HFFc6 (cell line): Measurements from ENCODE around the gene CPLANE2. TPM values are rescaled to one million over a fixed set of nuclear protein-coding genes. Genes with fewer than 3 reads are reported as not detected.
A peak's percentile ranks its signal among the peaks of the same experiment; 100 is the strongest.
"Not testable (repeated sequence)": the region's sequence is repeated elsewhere in the genome, so short reads cannot be mapped to it uniquely, and the experiment has no call there.

Experiments
- DNase-seq: peaks from one replicate; pipeline ENCODE4 v3.0.0-alpha.2; 2018
- H3K27ac Mint-ChIP-seq: 2 replicates; pipeline ENCODE4 v1.8.0; 2020; ENCODE audit warnings: mild to moderate bottlenecking, mixed read lengths
- H3K27me3 Mint-ChIP-seq: 2 replicates; pipeline ENCODE4 v1.8.0; 2021; ENCODE audit warnings: mild to moderate bottlenecking, moderate library complexity, mixed read lengths; ENCODE audit not compliant: insufficient read depth
- H3K36me3 Mint-ChIP-seq: 2 replicates; pipeline ENCODE4 v1.8.0; 2021; ENCODE audit warnings: low read depth, mixed read lengths
- H3K4me1 Mint-ChIP-seq: 2 replicates; pipeline ENCODE4 v1.8.0; 2020; ENCODE audit warnings: low read depth, mixed read lengths
- H3K4me3 Mint-ChIP-seq: 2 replicates; pipeline ENCODE4 v1.8.0; 2020; ENCODE audit warnings: mild to moderate bottlenecking, moderate library complexity, mixed read lengths
- H3K9me3 Mint-ChIP-seq: 2 replicates; pipeline ENCODE4 v1.8.0; 2020; ENCODE audit warnings: mild to moderate bottlenecking, mixed read lengths
- CTCF ChIP-seq: fragments of 200-600 bp; sonication (generic); IDR thresholded peaks from 2 replicates; pipeline ENCODE4 v1.5.0; 2021; ENCODE audit warnings: antibody characterized with exemption, mild to moderate bottlenecking
- total RNA-seq, 6 experiments: library from RNA; stranded (reverse); fragmentation: NEBNext Ultra II Directional; extraction: Animal tissue kit (Norgen Biotek cat#: 25700); gene quantifications; 2 replicates in 1 of 6; 3 replicates in 5 of 6; pipeline ENCODE4 v1.2.3, GENCODE V29; 2021

CPLANE2 gene
- total RNA-seq, 6 experiments from 2014 or later = 6.5 to 11.8 (median 7.5) TPM

- TF ChIP-seq CTCF = no peak
- peak overlapping the region; percentile 89 for H3K4me3 Mint-ChIP-seq
- peaks cover 17% of the 10 kb centered on the region for H3K4me1 Mint-ChIP-seq
- H3K9me3 Mint-ChIP-seq = no peaks in the 10 kb centered on the region
- H3K36me3 Mint-ChIP-seq = no peaks in the 10 kb centered on the region
- H3K27me3 Mint-ChIP-seq = peaks cover 11% of the 10 kb centered on the region
- peak; percentile 92 for DNase-seq
- H3K27ac Mint-ChIP-seq = peak overlapping the region; percentile 25; the same call in 1 of the 2 replicates
Measured at GRCh38 chr1:16217061-16217785, 19.8 kb downstream of the CPLANE2 start.

- Mint-ChIP-seq H3K27ac (no peak overlapping the region; the same call in 1 of the 2 replicates), H3K9me3 (no peaks in the 10 kb centered on the region), H3K36me3 (no peaks in the 10 kb centered on the region), H3K27me3 (peaks cover 11% of the 10 kb centered on the region), H3K4me3 (peak overlapping the region; percentile 89), H3K4me1 (peaks cover 17% of the 10 kb centered on the region)
- peak; percentile 28 for DNase-seq
- no peak for TF ChIP-seq CTCF
Measured at GRCh38 chr1:16215882-16216753, 20.9 kb downstream of the CPLANE2 start.

DNA sequence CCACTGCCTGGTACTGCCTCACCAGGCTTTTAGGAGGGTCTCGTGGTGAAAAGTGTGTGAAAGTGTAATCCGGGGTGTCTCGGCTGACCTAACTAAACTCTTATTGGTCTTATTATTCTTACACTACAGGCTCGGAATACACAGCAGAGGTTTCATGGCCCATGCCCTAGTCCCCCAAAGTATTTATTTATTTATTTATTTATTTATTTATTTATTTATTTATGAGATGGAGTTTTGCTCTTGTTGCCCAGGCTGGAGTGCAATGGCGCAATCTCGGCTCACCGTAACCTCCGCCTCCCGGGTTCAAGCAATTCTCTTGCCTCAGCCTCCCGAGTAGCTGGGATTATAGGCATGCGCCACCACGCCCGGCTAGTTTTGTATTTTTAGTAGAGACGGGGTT, 21.7 kb downstream of the CPLANE2 start:
- H3K27ac Mint-ChIP-seq, DNase-seq, H3K9me3 Mint-ChIP-seq, H3K36me3 Mint-ChIP-seq, H3K4me3 Mint-ChIP-seq: not testable (repeated sequence)
- Mint-ChIP-seq H3K27me3 (peaks cover 14% of the 10 kb centered on the region), H3K4me1 (peaks cover 17% of the 10 kb centered on the region)

GRCh38 chr1:16213544-16213943, 23.4 kb downstream of the CPLANE2 start:
- DNase-seq, H3K4me3 Mint-ChIP-seq: not testable (repeated sequence)
- H3K27me3 Mint-ChIP-seq = peaks cover 14% of the 10 kb centered on the region

DNA sequence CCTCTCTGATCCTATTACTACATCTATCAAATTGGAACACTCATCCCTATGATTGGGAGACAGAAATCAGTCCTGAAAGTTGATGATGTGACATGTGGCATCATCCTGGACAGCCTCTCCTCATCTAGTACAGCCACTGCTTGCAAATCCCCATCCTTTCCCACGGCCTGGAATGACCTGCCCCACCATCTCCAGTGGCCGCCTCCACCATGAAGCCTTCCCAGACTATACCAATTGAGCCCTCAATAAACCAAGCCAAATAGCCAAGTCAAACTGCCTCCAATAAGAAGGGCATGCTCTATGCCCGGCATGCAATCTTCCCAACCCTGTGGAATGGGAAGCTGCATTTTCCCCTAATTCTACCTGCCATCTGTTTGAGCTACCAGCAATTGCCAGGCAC, 24.0 kb downstream of the CPLANE2 start:
- no peak for DNase-seq
- H3K4me3 Mint-ChIP-seq = no peak overlapping the region
- no peak for TF ChIP-seq CTCF
- no peaks in the 10 kb centered on the region for H3K36me3 Mint-ChIP-seq
- H3K27me3 Mint-ChIP-seq = peaks cover 14% of the 10 kb centered on the region
- H3K27ac Mint-ChIP-seq = no peak overlapping the region
- H3K9me3 Mint-ChIP-seq = no peaks in the 10 kb centered on the region
- H3K4me1 Mint-ChIP-seq = peaks cover 12% of the 10 kb centered on the region

More at GRCh38 chr1:16213544-16213943, 23.4 kb downstream of the CPLANE2 start:
- not testable (repeated sequence) for H3K9me3 Mint-ChIP-seq, H3K27ac Mint-ChIP-seq, H3K36me3 Mint-ChIP-seq
- peaks cover 12% of the 10 kb centered on the region for H3K4me1 Mint-ChIP-seq

DNA sequence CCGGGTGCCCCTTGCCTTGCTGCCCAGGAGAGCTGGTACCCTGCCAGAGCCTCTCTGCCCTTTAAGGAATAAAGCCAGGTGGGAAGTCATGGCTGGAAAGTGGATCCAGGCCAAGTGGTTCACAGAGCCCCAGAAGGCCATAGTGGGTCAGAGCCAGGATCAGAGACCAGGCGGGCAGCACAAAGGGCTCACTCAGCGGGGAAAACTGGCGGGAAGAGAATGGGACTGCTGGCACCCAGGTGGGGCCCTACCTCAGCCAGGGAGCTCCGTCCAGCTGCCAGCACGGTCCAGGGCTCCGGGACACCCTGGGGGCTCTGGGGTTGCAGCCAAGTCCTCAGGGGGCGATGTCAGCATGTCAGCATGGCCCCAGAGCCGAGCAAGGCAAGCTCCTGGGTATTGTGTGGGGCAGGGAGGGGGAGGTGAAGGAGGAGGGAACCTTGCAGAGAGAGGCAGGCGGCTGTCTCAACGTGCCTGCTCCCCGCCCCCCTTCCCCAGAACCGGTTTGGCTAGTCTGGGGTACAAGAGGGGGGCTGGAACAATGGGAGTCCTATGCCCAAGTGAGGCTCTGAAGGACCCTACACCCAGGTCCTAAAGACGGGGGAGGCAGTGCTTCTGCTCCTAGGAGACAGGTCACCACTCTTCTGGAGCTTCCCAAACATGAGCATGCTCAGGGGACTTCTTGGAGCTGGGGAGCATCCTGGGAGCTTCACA, 24.6 kb downstream of the CPLANE2 start, which contains the start of gene ARHGEF19:
ARHGEF19 (minus strand) TSS at position 402 of the 711 bp plus-strand sequence. CDS start 3,598 bp downstream, outside the sequence.
- TF ChIP-seq CTCF = no peak
- peaks cover 14% of the 10 kb centered on the region for H3K27me3 Mint-ChIP-seq
- DNase-seq = no peak
- no peaks in the 10 kb centered on the region for H3K36me3 Mint-ChIP-seq
- no peak within 1 kb of the TSS for H3K27ac Mint-ChIP-seq
- H3K4me1 Mint-ChIP-seq = peaks cover 14% of the 10 kb centered on the region
- no peaks in the 10 kb centered on the region for H3K9me3 Mint-ChIP-seq
- H3K4me3 Mint-ChIP-seq = no peak within 1 kb of the TSS
